Stimulated activated CD4-positive, alpha-beta T cell treated with anti-CD3 and anti-CD28 coated beads, Interleukin-15, amount 100 ng/mL, for 48 hours (primary cell): ENCODE measurements around the gene BACE2.

ENCODE experiments used
- DNase-seq, 2 donors: peaks; one replicate each; pipeline ENCODE4 v3.0.0-alpha.2; 2020; ENCODE audit warnings: low read depth in 2 of 2

The BACE2 gene

DNA sequence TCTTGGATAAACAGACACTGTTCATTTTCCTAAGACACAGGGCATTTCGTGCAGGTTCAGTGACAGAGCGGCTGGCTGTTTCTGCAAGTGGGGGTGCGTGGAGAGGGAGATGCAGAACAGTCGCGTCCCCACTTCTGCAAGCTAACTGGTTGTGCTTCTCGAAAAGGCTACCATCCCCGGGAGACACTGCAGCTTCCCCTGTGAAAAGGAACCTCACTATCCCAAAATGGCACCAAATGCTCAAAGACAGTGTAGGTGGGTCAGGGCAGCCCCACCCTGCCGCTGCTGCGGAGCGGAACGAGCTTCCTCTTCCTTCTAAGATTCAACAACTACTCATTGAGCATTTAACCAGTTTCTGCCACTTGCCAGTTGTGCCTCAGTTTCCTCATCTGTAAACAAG is 19.2 kb upstream of the BACE2 start:
- no peak for DNase-seq

- DNase-seq, result no peak
Measured at GRCh38 chr21:41149199-41149598, 18.8 kb upstream of the BACE2 start.

DNA sequence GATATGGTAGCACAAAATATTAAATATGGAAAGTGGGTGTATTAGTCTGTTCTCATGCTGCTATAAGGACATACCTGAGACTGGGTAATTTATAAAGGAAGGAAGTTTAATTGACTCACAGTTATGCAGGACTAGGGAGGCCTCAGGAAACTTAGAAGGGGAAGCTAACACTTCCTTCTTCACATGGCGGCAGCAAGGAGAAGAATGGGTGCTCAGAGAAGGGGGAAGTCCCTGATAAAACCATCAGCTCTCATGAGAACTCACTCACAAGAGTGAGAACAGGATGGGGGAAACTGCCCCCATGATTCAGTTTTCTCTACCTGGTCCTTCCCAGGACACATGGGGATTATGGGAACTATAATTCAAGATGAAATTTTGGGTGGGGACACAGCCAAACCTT is 15.8 kb upstream of the BACE2 start:
- DNase-seq, result no peak

DNA sequence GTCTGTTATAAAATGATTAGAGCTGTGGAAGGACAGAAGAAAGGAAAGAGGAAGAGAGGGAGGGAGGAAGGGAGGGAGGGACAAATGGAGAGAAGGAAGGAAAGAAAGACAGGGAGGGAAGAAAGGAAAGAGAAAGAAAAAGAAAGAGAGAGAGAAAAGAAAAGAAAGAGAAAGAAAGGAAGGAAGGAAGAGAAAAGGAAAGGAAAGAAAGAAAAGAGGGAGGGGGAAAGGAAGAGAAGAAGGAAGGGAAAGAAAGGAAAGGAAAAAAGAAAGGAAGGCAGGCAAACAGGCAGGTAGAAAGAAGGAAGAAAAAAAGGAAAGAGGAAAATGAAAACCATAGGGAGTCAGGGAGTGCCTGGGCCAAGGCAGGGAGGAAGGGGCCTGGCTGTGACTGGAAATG is 14.5 kb upstream of the BACE2 start:
- DNase-seq, result no peak

DNA sequence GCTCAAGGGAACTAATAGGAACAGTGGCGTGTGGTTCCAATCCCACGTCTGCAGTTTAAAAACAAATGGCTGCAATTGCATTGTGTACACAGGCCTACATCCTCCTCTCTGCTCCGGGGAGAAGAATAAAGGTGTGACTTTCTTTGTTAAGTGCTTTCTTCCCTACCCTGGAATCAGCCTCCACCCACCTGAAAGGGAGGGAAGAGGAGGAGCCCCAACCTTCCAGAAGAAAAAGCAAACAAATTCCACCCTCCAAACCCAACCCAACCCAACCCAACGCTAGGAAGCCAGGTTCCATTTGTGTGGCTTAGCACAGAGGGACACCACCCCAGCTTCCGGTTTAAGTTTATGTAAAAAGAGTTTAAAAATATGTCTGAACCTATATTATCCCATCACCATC is 11.8 kb upstream of the BACE2 start:
- no peak for DNase-seq

- no peak for DNase-seq
Measured at GRCh38 chr21:41158026-41158425, 9.9 kb upstream of the BACE2 start.

GRCh38 chr21:41160036-41160435 is 7.9 kb upstream of the BACE2 start:
- no peak for DNase-seq

DNA sequence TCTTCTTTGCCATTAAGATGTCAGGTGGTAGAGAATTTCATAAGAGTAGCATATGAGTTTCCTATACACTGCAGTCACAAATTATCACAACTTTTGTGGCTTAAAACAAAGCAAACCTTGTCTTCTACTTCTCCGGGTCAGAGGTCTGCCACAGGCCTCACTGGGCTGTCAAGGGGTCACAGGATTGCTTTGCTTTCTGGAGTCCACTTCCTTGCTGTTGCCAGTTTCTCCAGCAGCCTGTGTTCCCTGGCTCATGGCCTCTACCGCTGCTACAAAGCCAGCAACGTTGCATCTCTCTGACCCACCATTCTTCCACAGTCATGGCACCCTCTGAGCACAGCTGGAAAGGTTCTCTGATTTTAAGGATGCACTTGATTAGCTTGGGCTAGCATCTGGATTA is 6.5 kb upstream of the BACE2 start:
- no peak for DNase-seq

- DNase-seq, result no peak
Measured at GRCh38 chr21:41162096-41162495, 5.9 kb upstream of the BACE2 start.

DNA sequence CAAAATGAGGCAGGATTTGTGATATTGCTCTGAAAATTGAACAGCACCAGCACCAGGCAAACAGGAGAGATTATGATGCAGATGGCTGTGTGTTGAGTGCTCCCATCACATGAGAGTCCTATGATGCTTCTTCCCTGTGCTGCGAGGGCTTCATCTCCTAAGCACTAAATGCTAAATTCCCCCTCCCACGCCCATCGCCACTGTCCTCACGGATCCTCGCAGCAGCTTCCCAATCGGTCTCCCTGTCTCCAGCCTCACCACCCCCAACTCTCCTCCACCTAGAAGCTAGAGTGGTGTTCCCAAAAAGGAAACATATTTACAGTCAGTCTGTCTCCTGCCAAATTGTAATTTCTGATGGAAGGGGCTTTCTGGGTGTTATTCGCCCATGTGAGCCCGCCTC is 4.9 kb upstream of the BACE2 start:
- no peak for DNase-seq

DNA sequence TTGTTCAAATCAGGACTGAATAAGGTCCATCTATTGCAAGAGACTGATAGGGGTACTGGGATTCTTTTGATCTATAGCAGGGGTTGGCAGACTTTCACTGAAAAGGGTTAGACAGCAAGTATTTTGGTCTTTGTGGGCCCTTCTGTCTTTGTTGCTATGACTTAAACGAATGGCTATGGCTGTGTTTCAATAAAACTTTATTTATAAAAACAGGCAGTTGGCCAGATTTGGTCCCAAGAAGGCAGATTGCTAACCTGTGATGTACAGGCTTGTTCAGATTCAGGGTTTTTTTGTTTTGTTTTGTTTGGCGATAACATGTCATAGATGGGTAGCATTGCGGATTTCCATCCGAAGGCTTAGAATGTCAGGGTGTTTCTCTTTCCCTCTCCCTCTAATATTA is 3.9 kb upstream of the BACE2 start:
- DNase-seq, result no peak

- DNase-seq, result no peak
Measured at GRCh38 chr21:41164981-41165655, 2.8 kb upstream of the BACE2 start.

DNA sequence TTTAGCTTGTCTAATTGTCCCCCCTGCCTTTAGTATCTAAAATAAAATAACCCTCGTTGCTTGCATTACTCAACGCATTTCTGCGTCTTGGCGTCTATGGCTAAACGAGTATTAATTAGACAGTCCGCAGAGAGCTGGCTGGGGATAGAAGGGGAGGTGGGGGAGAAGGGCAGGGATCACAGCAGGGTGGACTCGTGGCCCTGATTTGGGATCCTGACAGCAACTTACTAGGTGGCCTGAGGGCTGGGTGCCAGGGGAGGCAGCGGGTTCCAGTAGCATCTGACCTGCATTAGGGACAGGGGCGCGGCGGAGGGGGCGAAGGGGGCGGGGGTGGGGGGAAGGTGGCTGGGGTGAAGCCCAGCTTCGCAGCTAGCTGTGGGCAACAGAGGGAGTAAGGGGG is 1.1 kb upstream of the BACE2 start:
- no peak for DNase-seq

DNA sequence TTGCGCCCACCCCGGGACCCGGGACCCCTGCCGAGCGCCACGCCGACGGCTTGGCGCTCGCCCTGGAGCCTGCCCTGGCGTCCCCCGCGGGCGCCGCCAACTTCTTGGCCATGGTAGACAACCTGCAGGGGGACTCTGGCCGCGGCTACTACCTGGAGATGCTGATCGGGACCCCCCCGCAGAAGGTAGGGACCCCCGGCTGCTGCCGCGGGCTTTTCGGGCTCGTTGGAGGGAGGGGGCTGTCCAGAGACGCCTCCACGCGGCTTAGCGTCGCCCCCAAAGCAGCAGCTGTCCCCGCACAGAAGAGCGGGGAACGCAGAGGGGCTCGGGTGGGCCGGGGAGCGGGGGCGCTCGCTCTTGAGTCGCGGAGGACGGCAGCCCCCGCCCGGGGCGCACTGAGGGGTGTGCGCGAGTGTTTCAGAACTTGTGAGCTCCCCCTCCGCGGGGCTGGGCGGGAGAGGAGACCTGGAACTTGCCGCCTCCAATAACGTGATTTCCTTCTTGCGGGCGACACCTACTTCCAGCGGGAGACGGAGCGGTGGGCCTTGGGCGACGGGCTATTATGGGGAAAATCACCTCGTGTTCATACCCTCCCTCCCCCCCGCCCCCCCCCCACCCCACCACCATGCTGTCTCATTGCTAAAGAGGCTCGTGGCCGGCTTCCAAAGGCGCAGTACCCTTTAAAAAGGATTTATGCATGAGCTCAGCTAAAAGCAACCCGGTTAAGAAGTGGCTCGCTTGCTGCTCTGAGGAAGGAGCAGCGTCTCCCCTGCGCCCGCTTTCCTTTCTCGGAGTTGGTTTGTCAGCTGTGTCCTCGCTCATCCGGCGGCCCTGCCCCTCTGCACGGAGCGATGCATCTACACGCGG is 664 bp downstream of the BACE2 start:
- DNase-seq, result no peak

DNA sequence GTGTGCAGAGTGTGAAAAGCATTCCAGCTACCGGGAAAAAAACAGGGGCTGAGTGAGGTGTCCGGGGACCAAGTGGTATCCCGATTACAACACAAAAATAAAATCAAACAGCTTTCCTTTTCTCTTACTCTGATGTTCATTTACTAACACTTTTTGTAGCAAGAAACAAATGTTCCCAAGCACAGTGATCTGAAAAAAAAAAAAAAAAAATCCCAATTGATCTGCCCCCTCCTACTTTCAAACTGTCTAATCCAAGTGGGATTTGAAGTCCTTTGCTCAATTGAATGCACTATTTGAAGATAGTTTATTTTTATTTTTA is 1.3 kb downstream of the BACE2 start:
- DNase-seq, result no peak

GRCh38 chr21:41169701-41170100 is 1.7 kb downstream of the BACE2 start:
- no peak for DNase-seq

DNA sequence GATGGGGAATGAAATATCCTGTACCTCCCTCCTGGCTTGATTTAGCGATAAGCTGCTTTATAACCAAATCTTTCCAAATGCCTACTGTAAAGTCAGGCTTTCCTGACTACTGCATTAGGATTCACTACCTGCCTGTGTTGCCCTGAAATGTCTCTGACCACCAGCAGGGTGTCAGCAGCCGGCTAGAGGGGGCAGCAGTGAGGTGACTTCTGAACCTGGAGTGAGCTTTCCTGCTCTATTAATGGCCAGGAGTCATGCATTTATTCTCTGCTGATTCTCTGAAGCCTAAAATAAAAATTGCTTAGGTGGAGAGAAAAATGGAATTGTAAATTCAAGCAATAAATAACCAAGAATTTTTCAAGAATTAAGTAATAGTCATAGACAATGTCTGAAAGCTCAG is 2.5 kb downstream of the BACE2 start:
- no peak for DNase-seq

DNA sequence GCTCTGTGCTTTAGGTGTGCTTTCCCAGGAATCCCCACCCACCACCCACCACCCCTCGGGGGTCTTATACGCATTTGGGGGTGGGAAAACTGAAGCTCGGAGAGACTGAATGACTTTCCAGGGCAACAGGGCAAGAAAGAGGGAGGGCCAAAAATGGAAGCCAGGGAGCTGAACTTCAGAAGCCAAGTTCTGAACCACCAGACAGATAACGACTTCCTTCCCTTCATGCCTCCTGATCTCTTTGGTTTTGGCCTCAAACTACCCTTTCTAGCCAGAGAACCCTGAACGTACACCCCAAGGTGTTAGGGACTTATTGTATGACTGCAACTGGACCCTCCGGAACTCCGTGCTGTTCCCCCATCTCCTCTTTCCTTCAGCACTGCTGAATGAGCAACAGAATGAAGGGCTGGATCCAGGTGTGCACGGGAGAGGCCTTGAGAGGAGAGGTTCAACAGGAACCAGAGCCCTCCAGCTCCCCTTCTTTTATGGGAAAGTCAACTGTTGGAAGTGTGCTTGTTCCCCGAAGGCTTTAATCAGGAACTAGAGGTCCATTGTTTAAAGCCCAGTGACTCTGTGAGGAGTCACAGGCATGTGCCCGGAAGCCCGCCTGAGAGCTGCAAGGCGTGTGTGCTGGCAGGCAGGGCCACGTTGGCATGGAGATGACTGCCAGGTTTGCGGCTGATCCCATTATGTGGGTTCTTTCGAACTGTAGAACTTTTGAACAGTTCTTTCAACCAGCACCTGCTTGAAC is 3.1 kb downstream of the BACE2 start:
- DNase-seq, result no peak

DNA sequence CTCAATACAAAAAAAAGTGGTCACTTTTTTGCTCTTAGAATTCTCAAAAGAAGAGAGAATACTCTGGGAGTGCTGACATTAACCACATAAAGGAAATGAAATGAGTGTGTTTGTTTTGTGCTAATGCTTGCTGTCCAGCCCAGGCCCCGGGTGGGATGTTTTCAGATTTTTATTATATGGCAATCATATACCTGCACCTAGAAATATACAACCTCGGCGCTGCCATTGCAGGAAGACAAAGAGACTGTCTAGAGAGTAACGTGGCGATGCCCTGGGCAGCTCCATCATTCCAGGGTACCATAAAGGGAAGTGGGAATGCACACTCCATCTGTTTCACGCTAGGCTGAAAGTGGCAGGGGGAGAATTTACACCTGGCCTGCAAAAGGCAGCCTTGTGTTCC is 7.1 kb downstream of the BACE2 start:
- no peak for DNase-seq

- DNase-seq, result no peak
Measured at GRCh38 chr21:41176846-41177245, 8.9 kb downstream of the BACE2 start.

DNA sequence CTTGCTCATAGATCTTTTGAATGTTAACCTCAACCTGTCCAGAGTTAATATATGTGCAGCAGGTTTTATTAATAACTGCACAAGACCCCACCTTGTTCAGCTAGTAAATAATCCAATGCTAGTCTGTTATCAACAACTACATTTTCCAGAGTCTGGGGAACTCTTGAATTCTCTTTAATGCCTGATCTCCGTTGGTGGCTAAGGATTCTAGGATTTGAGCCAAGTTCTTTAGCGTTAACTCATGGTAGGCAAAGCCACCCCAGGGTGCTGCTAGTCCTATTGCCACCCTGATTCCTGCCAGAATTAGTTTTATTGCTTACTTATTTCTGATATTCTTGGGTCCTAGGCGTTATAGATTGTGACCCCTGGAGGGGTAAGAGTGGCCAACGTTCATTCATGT is 12.8 kb downstream of the BACE2 start:
- DNase-seq, result no peak

DNA sequence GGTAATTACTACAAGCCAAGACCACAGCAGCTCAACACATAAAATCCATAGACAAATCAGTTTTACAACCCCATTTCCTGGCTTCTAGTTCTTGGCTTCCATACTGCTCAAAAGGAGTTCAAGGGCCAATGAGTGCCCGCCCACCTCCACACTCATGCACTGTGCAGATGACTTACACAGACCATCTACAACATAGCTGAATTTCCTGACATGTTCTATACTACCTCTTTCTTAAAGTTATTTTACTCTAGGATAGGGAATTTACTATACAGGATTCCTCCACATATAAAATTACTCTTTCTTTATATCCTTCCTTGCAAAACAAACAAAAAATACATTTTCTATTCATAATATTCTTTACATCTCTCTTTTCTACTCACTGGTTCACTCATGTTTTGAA is 14.6 kb downstream of the BACE2 start:
- no peak for DNase-seq

- no peak for DNase-seq
Measured at GRCh38 chr21:41183575-41183974, 15.6 kb downstream of the BACE2 start.
